ENCODE results near the gene TSPAN3. TPM values are rescaled to one million over a fixed set of nuclear protein-coding genes. Genes with fewer than 3 reads are reported as not detected.

The TSPAN3 gene
- 387 to 459 TPM (median 436 TPM) in 5 replicates for total RNA-seq (2022; extraction: Qiagen RNA extraction)

DNA sequence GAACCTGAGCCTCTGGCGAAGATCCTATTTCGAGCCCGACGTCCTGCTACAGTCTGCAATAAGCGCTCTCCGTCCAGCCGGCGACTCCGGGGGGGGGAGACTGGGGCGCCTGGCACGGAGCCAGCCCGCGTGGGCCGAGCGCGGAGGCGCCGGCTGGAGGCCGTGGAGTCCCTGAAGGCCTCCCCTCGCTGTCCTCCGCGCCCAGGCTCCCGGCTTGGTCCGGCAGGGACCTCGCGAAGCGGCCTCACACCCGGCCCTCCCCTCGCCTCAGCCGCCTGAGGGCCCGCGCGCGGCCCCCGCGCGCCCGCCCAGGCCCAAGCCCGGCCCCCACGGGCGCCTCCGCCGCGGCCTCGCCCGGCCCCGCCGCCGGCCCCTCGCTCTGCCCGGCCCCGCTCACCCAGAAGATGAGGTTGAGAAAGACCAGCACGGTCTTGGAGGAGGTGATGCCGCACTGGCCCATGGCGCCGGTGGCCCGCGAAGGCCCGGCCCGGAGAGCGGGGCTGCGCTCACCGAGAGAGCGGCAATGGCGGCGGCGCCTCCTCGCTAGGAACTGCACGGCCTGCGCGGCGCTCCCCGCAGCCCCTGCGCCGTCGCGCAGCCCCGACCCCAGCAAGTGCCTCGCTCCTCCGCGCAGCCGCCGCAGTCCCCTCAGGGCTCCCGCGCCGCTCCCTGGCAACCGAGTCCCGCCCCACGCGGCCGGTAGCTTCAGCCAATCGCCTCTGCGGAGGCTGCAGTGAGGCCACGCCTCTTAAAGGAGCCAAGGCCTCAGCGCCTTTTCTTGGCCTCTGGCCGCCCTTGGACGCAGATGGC, at the start of gene TSPAN3:
TSPAN3 (minus strand) TSS at position 615 of the 810 bp plus-strand sequence; CDS start at position 460, 155 bp downstream.

DNA sequence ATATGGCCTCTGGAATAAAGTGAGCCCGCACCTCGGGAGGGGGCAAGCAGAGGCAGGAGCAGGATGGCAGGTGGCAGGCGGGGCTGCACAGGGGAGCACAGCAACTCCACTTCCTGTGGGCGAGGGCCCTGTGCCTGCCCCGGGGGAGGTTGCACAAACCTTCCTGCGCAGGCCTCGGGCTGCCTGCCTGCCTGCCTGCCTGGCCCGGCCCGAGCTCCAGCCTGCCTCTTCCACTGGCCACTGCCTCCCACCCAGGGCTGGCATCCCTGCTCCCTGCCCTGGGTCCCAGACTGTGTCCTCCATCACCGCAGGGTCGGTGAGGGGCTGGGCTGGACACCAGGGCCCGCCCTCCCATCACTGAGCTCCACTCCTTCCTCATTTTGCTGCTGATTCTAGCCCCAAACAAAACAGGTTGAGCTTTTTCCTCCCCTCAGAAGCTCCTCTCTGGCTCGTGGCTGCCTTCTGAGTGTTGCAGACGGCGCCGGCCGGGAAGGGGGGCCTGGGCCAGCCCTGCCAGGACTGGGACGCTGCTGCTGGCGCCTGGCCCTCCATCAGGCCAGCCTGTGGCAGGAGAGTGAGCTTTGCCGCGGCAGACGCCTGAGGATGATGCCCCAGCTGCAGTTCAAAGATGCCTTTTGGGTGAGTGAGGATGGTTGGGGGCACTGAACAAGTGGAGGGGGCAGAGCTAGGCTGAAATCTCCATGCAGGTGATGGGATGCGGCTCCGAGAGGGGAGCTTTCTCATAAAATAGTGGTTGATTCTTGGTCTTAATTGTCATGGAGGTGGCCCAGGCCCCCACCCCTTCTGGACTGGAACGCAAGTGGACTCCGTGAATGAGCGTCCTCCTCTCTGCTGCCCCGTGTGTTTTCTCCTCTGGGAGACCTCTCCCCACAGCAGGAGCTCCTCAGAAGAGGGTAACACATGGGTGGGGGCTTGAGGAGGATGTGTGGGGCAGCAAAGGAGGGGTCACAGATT, 75.7 kb downstream of the TSPAN3 start, which contains the start of gene PSTPIP1:
PSTPIP1 (plus strand) TSS at position 156 of the 975 bp plus-strand sequence; CDS start at position 604, 448 bp downstream.

Other genes starting within 250 kb of the TSPAN3 start
- gene SCAPER, start 165.8 kb downstream of the TSPAN3 start, total RNA-seq (2022; extraction: Qiagen RNA extraction): 2.5 to 4.4 TPM (median 3.7 TPM) in 5 replicates
- gene RCN2, start 139.4 kb downstream of the TSPAN3 start, total RNA-seq (2022; extraction: Qiagen RNA extraction): 51.7 to 65.9 TPM (median 60.3 TPM) in 5 replicates
- gene PSTPIP1, start 76.0 kb downstream of the TSPAN3 start, total RNA-seq (2022; extraction: Qiagen RNA extraction): 0.21 TPM in 1 of 5 replicates, not detected in the others

All from A549 treated with Hydrocortisone at 1 μM for 4 hours (cell line).